Measurements from ENCODE around the gene LRMDA. TPM values are rescaled to one million over a fixed set of nuclear protein-coding genes. Genes with fewer than 3 reads are reported as not detected.

LRMDA gene
- total RNA-seq, 1 experiment from 2014 or later = 4.8 TPM

- ChIA-PET CTCF (no interaction called here), POLR2A (no interaction called here), RAD21 (ENCODE audit: low non-redundant PET in 1 of 2, low total read pairs in 2 of 2, uncharacterized antibody in 2 of 2, unreplicated experiment in 2 of 2) (no interaction called here)
- intact Hi-C loops (cut with micrococcal nuclease) = no loop called here
- DNase-seq (ENCODE audit: low read depth, low spot score) = no peak
- Histone ChIP-seq H3K9ac (ENCODE audit: low read length) (no peak overlapping the region), H3K79me2 (ENCODE audit: insufficient read depth, low read length) (no peaks in the 10 kb centered on the region), H3K4me3 (replicated peaks in 1 of 2; ENCODE audit: low read depth in 1 of 2, low read length in 2 of 2) (no peak overlapping the region), H3K27ac (ENCODE audit: low read depth, low read length) (no peak overlapping the region), H3K27me3 (ENCODE audit: insufficient read depth, low read length) (no peaks in the 10 kb centered on the region), H3K9me3 (ENCODE audit: control insufficient read depth in 1 of 2, insufficient read depth in 1 of 2, low read depth in 1 of 2, low read length in 2 of 2) (peaks cover 0 to 15% of the 10 kb centered on the region in 2 experiments; a peak in 3 of 4 replicates), H4K20me1 (ENCODE audit: insufficient read depth) (no peaks in the 10 kb centered on the region), H3K36me3 (ENCODE audit: control insufficient read depth in 1 of 2, insufficient read depth in 2 of 2, low read length in 2 of 2) (no peaks in the 10 kb centered on the region), H2AFZ (ENCODE audit: low read depth, low read length, poor library complexity, severe bottlenecking) (no peak overlapping the region), H3K4me2 (ENCODE audit: low read length) (no peak overlapping the region), H3K9me2 (ENCODE audit: insufficient read depth) (no peaks in the 10 kb centered on the region), H3K4me1 (ENCODE audit: control insufficient read depth in 1 of 2, insufficient read depth in 2 of 2, low read length in 2 of 2) (no peaks in the 10 kb centered on the region)
- TF ChIP-seq EZH2phosphoT487 (IDR thresholded peaks at IDR 0.05; ENCODE audit: borderline replicate concordance) (no peak), POLR2A (IDR thresholded peaks at IDR 0.05; ENCODE audit: borderline replicate concordance, extremely low read depth, insufficient read depth, insufficient read length) (no peak), POLR2AphosphoS5 (IDR thresholded peaks at IDR 0.05; ENCODE audit: low read depth, low read length) (no peak), RAD21 (IDR thresholded peaks at IDR 0.05; ENCODE audit: low read depth) (no peak), ELF1 (IDR thresholded peaks at IDR 0.05; ENCODE audit: borderline replicate concordance, low read depth) (no peak)
- BruUV-seq (replicated peaks) = no TSS peak
- ATAC-seq = no peak
These were observed 11.9 kb downstream of the LRMDA start for GRCh38 chr10:75443362-75443761.

DNA sequence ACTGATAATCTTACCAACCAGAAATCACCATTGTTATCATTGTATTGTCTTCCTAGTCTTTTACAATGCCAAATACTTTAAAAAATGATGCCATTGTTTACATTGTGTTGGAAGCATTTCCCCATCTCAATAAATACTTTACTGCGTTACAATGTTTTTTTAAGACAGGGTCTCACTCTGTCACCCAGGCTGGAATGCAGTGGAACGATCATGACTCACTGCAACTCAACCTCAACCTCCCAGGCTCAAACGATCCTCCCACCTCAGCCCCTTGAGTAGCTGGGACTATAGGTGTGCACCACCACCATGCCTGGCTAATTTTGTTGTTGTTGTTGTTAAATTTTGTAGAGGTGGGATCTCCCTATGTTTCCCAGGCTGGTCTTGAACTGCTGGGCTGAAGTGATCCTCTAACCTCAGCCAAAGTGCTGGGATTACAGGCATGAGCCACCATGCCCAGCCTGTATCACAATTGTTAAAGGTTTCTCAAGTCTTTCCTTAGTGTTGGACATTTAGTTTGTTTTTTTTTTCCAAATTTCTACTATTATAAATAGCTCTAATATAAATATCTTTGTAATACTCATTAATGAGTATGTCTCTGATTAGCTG lies 13.5 kb downstream of the LRMDA start:
- Histone ChIP-seq H2AFZ (ENCODE audit: low read depth, low read length, poor library complexity, severe bottlenecking) (no peak overlapping the region), H3K4me3 (replicated peaks in 1 of 2; ENCODE audit: low read depth in 1 of 2, low read length in 2 of 2) (no peak overlapping the region), H3K9me3 (ENCODE audit: control insufficient read depth in 1 of 2, insufficient read depth in 1 of 2, low read depth in 1 of 2, low read length in 2 of 2) (peaks cover 0 to 15% of the 10 kb centered on the region in 2 experiments; a peak in 3 of 4 replicates), H3K9me2 (ENCODE audit: insufficient read depth) (no peaks in the 10 kb centered on the region), H3K4me1 (ENCODE audit: control insufficient read depth in 1 of 2, insufficient read depth in 2 of 2, low read length in 2 of 2) (no peaks in the 10 kb centered on the region), H4K20me1 (ENCODE audit: insufficient read depth) (no peaks in the 10 kb centered on the region), H3K79me2 (ENCODE audit: insufficient read depth, low read length) (no peaks in the 10 kb centered on the region), H3K27ac (ENCODE audit: low read depth, low read length) (no peak overlapping the region), H3K9ac (ENCODE audit: low read length) (no peak overlapping the region), H3K4me2 (ENCODE audit: low read length) (no peak overlapping the region), H3K36me3 (ENCODE audit: control insufficient read depth in 1 of 2, insufficient read depth in 2 of 2, low read length in 2 of 2) (no peaks in the 10 kb centered on the region), H3K27me3 (ENCODE audit: insufficient read depth, low read length) (no peaks in the 10 kb centered on the region)
- ATAC-seq (no peak), DNase-seq (ENCODE audit: low read depth, low spot score) (no peak)
- ChIA-PET POLR2A (no interaction called here), RAD21 (ENCODE audit: low non-redundant PET in 1 of 2, low total read pairs in 2 of 2, uncharacterized antibody in 2 of 2, unreplicated experiment in 2 of 2) (no interaction called here), CTCF (interaction anchor here (1.4 kb wide), 1 partner anchor 592 kb away, joined by 3 read pairs; no protein-coding TSS in a partner anchor)
- BruUV-seq (replicated peaks) = no TSS peak
- intact Hi-C loops (cut with micrococcal nuclease) = no loop called here
- TF ChIP-seq ELF1 (IDR thresholded peaks at IDR 0.05; ENCODE audit: borderline replicate concordance, low read depth) = no peak
- no peak for TF ChIP-seq ZFX (IDR thresholded peaks at IDR 0.05)
- TF ChIP-seq, protein P1, sequence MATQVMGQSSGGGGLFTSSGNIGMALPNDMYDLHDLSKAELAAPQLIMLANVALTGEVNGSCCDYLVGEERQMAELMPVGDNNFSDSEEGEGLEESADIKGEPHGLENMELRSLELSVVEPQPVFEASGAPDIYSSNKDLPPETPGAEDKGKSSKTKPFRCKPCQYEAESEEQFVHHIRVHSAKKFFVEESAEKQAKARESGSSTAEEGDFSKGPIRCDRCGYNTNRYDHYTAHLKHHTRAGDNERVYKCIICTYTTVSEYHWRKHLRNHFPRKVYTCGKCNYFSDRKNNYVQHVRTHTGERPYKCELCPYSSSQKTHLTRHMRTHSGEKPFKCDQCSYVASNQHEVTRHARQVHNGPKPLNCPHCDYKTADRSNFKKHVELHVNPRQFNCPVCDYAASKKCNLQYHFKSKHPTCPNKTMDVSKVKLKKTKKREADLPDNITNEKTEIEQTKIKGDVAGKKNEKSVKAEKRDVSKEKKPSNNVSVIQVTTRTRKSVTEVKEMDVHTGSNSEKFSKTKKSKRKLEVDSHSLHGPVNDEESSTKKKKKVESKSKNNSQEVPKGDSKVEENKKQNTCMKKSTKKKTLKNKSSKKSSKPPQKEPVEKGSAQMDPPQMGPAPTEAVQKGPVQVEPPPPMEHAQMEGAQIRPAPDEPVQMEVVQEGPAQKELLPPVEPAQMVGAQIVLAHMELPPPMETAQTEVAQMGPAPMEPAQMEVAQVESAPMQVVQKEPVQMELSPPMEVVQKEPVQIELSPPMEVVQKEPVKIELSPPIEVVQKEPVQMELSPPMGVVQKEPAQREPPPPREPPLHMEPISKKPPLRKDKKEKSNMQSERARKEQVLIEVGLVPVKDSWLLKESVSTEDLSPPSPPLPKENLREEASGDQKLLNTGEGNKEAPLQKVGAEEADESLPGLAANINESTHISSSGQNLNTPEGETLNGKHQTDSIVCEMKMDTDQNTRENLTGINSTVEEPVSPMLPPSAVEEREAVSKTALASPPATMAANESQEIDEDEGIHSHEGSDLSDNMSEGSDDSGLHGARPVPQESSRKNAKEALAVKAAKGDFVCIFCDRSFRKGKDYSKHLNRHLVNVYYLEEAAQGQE (IDR thresholded peaks at IDR 0.05; ENCODE audit: low read depth) = no peak
- TF ChIP-seq RAD21 (IDR thresholded peaks at IDR 0.05; ENCODE audit: low read depth) = no peak
- TF ChIP-seq, protein P2, sequence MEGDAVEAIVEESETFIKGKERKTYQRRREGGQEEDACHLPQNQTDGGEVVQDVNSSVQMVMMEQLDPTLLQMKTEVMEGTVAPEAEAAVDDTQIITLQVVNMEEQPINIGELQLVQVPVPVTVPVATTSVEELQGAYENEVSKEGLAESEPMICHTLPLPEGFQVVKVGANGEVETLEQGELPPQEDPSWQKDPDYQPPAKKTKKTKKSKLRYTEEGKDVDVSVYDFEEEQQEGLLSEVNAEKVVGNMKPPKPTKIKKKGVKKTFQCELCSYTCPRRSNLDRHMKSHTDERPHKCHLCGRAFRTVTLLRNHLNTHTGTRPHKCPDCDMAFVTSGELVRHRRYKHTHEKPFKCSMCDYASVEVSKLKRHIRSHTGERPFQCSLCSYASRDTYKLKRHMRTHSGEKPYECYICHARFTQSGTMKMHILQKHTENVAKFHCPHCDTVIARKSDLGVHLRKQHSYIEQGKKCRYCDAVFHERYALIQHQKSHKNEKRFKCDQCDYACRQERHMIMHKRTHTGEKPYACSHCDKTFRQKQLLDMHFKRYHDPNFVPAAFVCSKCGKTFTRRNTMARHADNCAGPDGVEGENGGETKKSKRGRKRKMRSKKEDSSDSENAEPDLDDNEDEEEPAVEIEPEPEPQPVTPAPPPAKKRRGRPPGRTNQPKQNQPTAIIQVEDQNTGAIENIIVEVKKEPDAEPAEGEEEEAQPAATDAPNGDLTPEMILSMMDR (IDR thresholded peaks at IDR 0.05 in 2 of 3, conservative IDR thresholded peaks at IDR 0.05 in 1 of 3; ENCODE audit: borderline replicate concordance in 1 of 3, insufficient read depth in 1 of 3, low read depth in 2 of 3, low read length in 2 of 3) = no peak
- TF ChIP-seq FOSL1 (IDR thresholded peaks at IDR 0.05; ENCODE audit: low read depth) = no peak
- no peak for TF ChIP-seq EGR1 (IDR thresholded peaks at IDR 0.05; ENCODE audit: low read depth)
- no peak for TF ChIP-seq CEBPB (IDR thresholded peaks at IDR 0.05; ENCODE audit: low read depth)
- TF ChIP-seq, protein P3, sequence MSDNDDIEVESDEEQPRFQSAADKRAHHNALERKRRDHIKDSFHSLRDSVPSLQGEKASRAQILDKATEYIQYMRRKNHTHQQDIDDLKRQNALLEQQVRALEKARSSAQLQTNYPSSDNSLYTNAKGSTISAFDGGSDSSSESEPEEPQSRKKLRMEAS (IDR thresholded peaks at IDR 0.05) = no peak
- TF ChIP-seq JUND (IDR thresholded peaks at IDR 0.05) = no peak
- TF ChIP-seq POLR2AphosphoS5 (IDR thresholded peaks at IDR 0.05; ENCODE audit: low read depth, low read length) = no peak
- TF ChIP-seq SIN3A (IDR thresholded peaks at IDR 0.05; ENCODE audit: low read depth) = no peak
- TF ChIP-seq SRF (IDR thresholded peaks at IDR 0.05; ENCODE audit: low read depth) = no peak
- TF ChIP-seq ATF3 (IDR thresholded peaks at IDR 0.05) = no peak

Data from HCT116 (cell line).